SU-DHL-6 (cell line): ENCODE measurements around the gene EIF3B.

ENCODE experiments used
- CTCF ChIP-seq: fragments of 200-600 bp; sonication (generic); IDR thresholded peaks from one replicate; pipeline ENCODE4 v1.5.1; 2017; ENCODE audit warnings: antibody characterized with exemption, mild to moderate bottlenecking, low read length, moderate library complexity; ENCODE audit not compliant: insufficient read depth, poor library complexity, severe bottlenecking
- EZH2phosphoT487 ChIP-seq: fragments of 200-600 bp; sonication (generic), shearing (Covaris generic); conservative IDR thresholded peaks from 2 replicates; pipeline ENCODE4 v1.6.1; 2018; ENCODE audit warnings: mild to moderate bottlenecking, antibody characterized with exemption, low read length, moderate library complexity, mixed read lengths

GRCh38 chr7:2398506-2398905 is 43.9 kb downstream of the EIF3B start:
- no peak for TF ChIP-seq EZH2phosphoT487
- TF ChIP-seq CTCF, result no peak
